Superior temporal gyrus (tissue), 1 donor: ENCODE measurements around the gene ADARB1.
A peak's percentile ranks its signal among the peaks of the same experiment; 100 is the strongest.
"Not testable (repeated sequence)": the region's sequence is repeated elsewhere in the genome, so short reads cannot be mapped to it uniquely, and the experiment has no call there.

Experiments used
- DNase-seq: peaks from one replicate; pipeline ENCODE4 v3.0.0-alpha.2; 2016; ENCODE audit errors: extremely low spot score

The ADARB1 gene

GRCh38 chr21:45117314-45117713, 42.9 kb downstream of the ADARB1 start:
- DNase-seq, result no peak

- no peak for DNase-seq
Observed at GRCh38 chr21:45118099-45118498, 43.7 kb downstream of the ADARB1 start.

GRCh38 chr21:45119812-45120211, 45.4 kb downstream of the ADARB1 start:
- DNase-seq, result no peak

DNA sequence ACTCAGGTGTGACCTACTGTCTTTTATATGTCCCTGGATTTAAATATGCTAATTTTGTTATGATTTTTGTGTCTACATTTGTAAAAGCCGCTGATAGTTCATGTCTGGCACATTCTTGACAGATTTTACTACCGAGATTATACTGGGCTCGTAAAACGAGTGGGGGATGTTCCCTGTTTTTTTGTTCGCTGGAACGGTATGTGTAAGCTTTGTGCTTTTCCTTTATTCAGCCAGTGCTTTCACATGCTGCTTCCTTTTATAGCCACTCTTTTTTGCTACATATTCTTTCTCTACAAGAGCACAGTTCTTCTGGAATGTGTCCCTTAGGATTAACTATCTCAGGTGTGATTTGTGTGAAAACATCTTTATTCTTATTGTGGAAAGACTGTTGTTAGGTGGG, 46.6 kb downstream of the ADARB1 start:
- DNase-seq, result no peak

GRCh38 chr21:45122030-45122429, 47.6 kb downstream of the ADARB1 start:
- DNase-seq, result no peak

DNA sequence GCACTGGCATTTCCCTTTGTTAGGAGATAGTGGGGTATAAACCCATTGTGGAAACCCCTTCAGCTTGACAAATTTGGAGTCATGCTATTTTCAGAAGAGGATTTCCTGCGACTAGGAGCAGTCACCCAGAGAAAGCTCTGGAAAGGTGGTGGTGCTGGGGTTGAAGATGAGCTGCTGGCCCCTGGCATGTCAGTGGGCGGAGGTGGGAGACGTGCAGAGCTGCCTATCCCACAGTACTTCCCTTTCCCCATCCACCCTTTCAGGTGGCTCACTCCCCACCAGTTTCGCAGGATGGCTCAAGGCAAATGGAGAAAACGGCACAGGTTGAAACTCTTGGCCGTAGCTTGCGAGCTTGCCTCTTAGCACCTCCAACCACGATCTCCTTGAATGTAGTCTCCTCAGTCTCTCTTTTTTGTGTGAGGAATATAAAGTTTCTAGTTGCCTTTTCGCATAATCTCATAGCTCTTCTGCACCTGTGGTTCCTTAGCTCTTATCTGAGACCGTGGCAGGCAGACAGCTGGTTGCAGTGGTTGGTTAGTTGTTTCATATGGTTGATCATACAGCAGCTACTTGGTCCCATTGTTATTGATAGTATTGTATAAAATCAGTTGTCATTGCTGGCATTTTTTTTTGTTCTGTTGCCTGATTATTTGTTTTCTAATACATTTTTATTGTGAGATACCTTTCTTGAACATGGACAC, 48.2 kb downstream of the ADARB1 start:
- DNase-seq, result no peak

- no peak for DNase-seq
Observed at GRCh38 chr21:45123440-45123839, 49.1 kb downstream of the ADARB1 start.

- no peak for DNase-seq
Observed at GRCh38 chr21:45124596-45124995, 50.2 kb downstream of the ADARB1 start.

- no peak for DNase-seq
Observed at GRCh38 chr21:45125357-45125756, 51.0 kb downstream of the ADARB1 start.

DNA sequence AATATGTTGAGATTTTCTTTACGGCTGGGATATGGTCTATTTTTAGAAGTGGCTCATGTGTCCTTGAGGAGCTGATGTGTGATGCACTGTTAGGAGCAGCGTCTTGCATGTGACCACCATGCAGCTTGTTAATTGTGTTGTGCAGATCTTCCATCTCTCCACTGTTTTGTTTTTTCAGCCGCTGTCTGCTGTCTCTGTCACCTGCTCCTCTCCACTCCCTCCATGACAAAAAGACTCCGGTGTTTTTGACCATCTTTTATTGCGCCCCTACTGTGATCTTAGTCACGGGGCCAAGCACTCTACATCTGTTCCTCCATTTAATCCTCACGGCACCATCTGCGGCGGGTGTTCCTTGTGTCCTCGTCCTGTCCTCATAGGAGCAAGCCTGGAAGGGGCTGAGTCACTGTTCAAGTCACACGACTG, 51.8 kb downstream of the ADARB1 start:
- no peak for DNase-seq

- no peak for DNase-seq
Observed at GRCh38 chr21:45126983-45127382, 52.6 kb downstream of the ADARB1 start.

GRCh38 chr21:45127937-45128336, 53.6 kb downstream of the ADARB1 start:
- no peak for DNase-seq

DNA sequence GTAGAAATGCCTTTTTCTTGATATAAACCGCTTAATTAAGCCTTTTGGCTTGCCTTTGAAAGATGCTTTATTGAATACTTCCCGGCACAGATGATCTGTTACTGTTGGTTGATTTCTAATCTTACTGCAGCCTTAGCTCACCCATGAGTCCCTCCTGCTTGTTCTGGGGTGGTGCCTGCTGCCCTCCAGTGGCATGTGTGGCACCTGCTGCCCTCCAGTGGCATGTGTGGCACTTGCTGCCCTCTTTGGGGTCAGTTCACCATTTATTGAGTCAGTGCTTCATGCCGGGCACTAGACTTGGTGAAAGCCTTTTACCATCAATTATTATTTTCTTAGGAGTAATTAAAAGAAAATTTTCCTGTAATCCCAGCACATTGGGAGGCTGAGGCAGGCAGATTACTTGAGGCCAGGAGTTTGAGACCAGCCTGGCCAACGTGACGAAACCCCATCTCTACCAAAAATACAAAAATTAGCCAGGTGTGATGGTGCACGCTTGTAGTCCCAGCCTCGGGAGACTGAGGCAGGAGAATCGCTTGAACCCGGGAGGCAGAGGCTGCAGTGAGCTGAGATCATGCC, 54.3 kb downstream of the ADARB1 start:
- DNase-seq, result peak; percentile 71

GRCh38 chr21:45129189-45129923, 55.0 kb downstream of the ADARB1 start:
- no peak for DNase-seq

GRCh38 chr21:45130324-45130774, 56.0 kb downstream of the ADARB1 start:
- DNase-seq, result peak; percentile 60

- no peak for DNase-seq
Observed at GRCh38 chr21:45131537-45131999, 57.2 kb downstream of the ADARB1 start.

DNA sequence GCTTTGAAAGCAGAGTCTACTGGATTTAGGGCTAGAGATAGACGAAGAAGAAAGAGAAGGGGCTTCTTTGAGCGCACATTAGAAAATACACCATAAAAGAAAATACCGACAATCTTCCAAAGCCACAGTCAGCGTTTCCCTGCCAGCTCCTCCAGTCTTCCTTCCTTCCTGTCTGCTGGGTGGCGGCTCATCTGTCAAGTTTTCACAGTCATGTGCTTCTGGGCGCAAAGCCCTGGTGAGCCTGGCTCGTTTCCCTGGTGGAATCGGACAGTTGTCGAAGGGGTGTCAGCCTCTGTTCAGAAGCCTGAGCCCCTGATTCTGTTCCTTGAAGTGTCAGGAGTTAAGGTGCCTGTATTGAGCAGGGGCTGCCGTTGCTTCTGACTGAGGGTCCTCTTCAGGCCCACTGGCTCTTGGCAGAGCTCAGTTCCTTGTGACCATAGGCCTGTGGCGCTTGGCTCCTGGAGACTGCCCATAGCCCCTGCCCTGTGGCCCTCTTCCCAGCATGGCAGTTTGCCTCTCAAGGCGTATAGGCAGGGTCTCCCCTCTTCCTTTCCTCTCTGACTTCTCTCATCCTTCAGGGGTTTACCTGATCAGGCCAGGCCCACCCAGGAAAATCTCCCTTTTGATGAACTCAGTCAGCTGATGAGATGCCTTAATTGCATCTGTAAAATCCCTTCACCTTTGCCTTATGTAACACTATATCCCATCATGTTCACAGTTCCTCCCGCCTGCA, 58.6 kb downstream of the ADARB1 start:
- DNase-seq, result no peak

DNA sequence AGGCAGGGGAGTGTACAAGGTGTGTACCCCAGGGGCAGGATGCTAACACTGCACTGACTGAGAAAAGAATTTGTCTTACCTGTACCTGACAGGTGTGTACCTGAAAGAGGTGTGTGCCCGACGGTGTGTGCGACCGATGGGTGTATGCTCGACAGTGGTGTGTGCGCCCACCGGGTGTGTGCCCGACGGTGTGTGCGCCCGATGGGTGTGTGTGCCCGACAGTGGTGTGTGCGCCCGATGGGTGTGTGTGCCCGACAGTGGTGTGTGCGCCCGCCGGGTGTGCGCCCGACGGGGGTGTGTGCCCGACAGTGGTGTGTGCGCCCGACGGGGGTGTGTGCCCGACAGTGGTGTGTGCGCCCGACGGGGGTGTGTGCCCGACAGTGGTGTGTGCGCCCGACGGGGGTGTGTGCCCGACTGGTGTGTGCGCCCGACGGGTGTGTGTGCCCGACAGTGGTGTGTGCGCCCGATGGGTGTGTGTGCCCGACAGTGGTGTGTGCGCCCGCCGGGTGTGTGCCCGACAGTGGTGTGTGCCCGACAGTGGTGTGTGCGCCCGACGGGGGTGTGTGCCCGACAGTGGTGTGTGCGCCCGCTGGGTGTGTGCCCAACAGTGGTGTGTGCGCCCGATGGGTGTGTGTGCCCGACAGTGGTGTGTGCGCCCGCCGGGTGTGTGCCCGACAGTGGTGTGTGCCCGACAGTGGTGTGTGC, 59.3 kb downstream of the ADARB1 start:
- DNase-seq, result not testable (repeated sequence)

GRCh38 chr21:45134279-45135076, 60.1 kb downstream of the ADARB1 start:
- DNase-seq, result no peak

DNA sequence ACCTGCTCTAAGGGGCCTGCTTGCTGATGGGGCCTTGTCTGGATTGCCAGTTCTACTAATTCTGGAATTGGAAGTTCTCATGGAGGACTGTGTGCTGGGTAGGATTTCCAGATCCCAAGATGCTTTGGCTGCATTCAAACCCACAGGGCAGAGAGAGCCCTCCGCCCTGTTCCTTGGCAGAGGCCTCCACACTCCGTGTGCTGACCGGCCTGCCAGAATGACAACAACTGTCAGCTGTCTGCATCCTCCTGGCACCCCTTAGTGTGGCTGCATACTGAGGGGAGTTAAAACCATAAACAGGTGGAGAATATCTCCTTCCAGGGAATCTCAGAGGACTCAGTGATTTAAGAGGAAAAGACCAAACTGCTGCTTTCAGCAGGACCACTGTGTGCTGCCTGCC, 60.7 kb downstream of the ADARB1 start:
- DNase-seq, result no peak

DNA sequence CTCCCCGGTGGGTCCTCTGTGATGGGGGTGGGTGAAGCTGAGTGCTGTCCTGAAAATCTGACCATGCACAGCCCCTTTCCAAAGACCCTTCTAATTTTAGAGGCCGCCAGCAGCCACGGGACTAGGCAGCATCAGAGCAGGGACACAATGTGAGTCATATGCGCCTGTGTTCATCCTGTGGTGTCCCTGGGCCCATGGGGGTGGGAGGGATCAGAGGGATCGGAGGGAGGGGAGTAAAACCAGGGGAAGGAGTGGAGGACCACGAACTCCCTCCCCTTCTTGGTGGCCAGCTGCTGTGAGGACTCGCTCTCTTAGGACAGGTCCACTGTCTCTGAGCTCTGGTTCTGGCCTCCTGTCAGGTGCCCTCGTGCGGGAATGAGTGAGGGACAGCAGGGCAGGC, 61.5 kb downstream of the ADARB1 start:
- DNase-seq, result no peak
